OCI-LY3 (cell line): ENCODE results near the gene TTC39B.

Experiments
- CTCF ChIP-seq: fragments of 200-600, 300-600 bp; sonication (generic); IDR thresholded peaks from 2 replicates; pipeline ENCODE4 v1.5.1; 2014; ENCODE audit warnings: antibody characterized with exemption, low read length, low read depth
- EZH2phosphoT487 ChIP-seq: fragments of 200-600 bp; shearing (Covaris generic); IDR thresholded peaks from 2 replicates; pipeline ENCODE4 v1.6.1; 2018; ENCODE audit warnings: antibody characterized with exemption, mixed run types, low read depth

DNA sequence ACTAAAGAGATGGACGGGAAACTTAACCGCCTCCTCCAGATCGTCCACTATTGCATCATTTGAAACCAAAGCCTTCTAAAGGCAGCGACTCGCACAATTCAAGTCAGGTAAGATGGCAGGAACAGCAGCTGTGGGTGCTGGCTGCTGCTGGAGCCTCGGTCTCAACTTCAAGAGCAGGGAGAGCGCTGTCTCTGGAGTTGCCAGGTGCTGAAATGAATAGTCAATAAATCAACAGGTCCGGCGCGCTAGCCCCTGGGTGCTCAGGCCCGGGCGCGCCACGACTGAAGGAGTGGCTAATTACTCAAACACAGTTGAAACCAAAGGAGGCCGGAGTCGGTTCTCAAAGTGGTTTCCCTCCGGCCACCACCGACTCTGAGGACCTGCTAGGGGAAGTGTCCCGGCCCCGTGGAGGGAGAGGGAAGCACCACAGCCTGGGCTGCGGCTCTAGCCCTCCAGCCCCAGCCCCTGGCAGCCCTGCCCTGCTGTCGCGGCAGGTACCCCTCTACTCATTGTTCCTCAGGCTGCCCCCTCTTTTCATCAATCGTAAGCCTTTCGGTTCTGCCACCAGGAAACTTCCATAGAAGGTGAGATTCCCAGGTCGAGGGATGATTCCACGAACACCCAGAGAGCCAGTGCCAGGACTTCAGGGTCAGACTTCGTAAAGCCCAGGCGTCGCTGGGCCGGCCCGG is 804 bp downstream of the TTC39B start:
- TF ChIP-seq CTCF (no peak), EZH2phosphoT487 (no peak)
